A673 (cell line): Measurements from ENCODE around the gene THAP12.

Source experiments
- EZH2 ChIP-seq: fragments of 200-600 bp; sonication (generic); IDR thresholded peaks from 2 replicates; pipeline ENCODE4 v1.6.1; 2017; ENCODE audit warnings: borderline replicate concordance, low read depth, mild to moderate bottlenecking, mixed read lengths, antibody characterized with exemption, low read length; ENCODE audit not compliant: poor library complexity, severe bottlenecking
- TF ChIP-seq, protein P1 (sequence below): fragments of 300-800, 200-600 bp; sonication (generic); conservative IDR thresholded peaks from 2 replicates; pipeline ENCODE4 v1.5.1; 2017; ENCODE audit warnings: low read depth, mild to moderate bottlenecking, antibody characterized with exemption, low read length, moderate library complexity, mixed read lengths

DNA sequence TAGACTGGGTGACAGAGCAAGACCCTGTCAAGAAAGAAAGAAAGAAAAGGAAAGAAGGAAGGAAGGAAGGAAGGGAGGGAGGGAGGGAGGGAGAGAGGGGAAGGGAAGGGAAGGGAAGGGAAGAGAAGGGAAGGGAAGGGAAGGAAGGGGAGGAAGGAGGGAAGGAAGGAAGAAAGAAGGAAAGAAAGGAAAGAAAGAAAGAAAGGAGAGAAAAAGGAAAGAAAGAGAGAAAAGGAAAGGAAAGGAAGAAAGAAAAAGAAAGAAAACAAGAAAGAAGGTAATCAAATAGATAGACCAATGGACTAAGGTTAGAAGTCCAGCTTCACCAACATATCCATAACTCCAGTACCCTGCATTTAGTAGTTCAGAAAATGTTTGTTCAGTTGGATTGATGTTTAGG is 45.7 kb upstream of the THAP12 start:
- TF ChIP-seq, protein P1, sequence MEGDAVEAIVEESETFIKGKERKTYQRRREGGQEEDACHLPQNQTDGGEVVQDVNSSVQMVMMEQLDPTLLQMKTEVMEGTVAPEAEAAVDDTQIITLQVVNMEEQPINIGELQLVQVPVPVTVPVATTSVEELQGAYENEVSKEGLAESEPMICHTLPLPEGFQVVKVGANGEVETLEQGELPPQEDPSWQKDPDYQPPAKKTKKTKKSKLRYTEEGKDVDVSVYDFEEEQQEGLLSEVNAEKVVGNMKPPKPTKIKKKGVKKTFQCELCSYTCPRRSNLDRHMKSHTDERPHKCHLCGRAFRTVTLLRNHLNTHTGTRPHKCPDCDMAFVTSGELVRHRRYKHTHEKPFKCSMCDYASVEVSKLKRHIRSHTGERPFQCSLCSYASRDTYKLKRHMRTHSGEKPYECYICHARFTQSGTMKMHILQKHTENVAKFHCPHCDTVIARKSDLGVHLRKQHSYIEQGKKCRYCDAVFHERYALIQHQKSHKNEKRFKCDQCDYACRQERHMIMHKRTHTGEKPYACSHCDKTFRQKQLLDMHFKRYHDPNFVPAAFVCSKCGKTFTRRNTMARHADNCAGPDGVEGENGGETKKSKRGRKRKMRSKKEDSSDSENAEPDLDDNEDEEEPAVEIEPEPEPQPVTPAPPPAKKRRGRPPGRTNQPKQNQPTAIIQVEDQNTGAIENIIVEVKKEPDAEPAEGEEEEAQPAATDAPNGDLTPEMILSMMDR = no peak
- no peak for TF ChIP-seq EZH2
